Tibial nerve (tissue), 3 donors: ENCODE measurements around the gene STIMATE.

Experiments used
- CTCF ChIP-seq, 5 experiments: fragments of 200-600 bp in 3 of 5; fragments of 450-650 bp in 2 of 5; sonication (generic) in 3 of 5; IDR thresholded peaks; one replicate each; pipeline ENCODE4 v1.5.1; 2016 to 2019; ENCODE audit warnings: antibody characterized with exemption in 5 of 5, mild to moderate bottlenecking in 3 of 5, moderate library complexity in 2 of 5
- POLR2A ChIP-seq, 2 donors: fragments of 450-650 bp; IDR thresholded peaks; one replicate each; pipeline ENCODE4 v1.6.1; 2017; ENCODE audit warnings: antibody characterized with exemption in 2 of 2, mild to moderate bottlenecking in 2 of 2, moderate library complexity in 2 of 2

- no peak for TF ChIP-seq CTCF (IDR thresholded peaks at IDR 0.05)
- TF ChIP-seq POLR2A (IDR thresholded peaks at IDR 0.05) = no peak
Observed at GRCh38 chr3:52833202-52833601, 64.1 kb downstream of the STIMATE start.
